Hepatocyte (in vitro differentiated cells): ENCODE results near the gene DERL3. TPM values are rescaled to one million over a fixed set of nuclear protein-coding genes. Genes with fewer than 3 reads are reported as not detected.

Experiments used
- DNase-seq: peaks from one replicate; pipeline ENCODE4 v3.0.0-alpha.2; 2016; ENCODE audit warnings: low spot score
- H2AFZ ChIP-seq: fragments of 200-600 bp; sonication (generic); 2 replicates; pipeline ENCODE4 v1.6.0; 2016; ENCODE audit warnings: antibody characterized with exemption, mild to moderate bottlenecking
- H3K27ac ChIP-seq: fragments of 200-600 bp; sonication (generic); 2 replicates; pipeline ENCODE4 v1.5.1; 2016; ENCODE audit warnings: mild to moderate bottlenecking
- H3K27me3 ChIP-seq: fragments of 200-600 bp; sonication (generic); 2 replicates; pipeline ENCODE4 v1.6.1; 2016
- H3K36me3 ChIP-seq: fragments of 200-600 bp; sonication (generic); replicated peaks from 2 replicates; pipeline ENCODE4 v1.5.1; 2016; ENCODE audit warnings: low read depth; ENCODE audit not compliant: insufficient read depth
- H3K4me1 ChIP-seq: fragments of 200-600 bp; sonication (generic); 2 replicates; pipeline ENCODE4 v1.5.1; 2016; ENCODE audit warnings: mild to moderate bottlenecking, moderate library complexity; ENCODE audit not compliant: insufficient read depth
- H3K4me2 ChIP-seq: fragments of 200-600 bp; sonication (generic); 2 replicates; pipeline ENCODE4 v1.6.0; 2016
- H3K4me3 ChIP-seq: fragments of 200-600 bp; sonication (generic); 2 replicates; pipeline ENCODE4 v1.5.1; 2016; ENCODE audit warnings: mild to moderate bottlenecking
- H3K79me2 ChIP-seq: fragments of 200-600 bp; sonication (generic); 2 replicates; pipeline ENCODE4 v1.6.0; 2017; ENCODE audit warnings: mild to moderate bottlenecking
- H3K9me2 ChIP-seq: fragments of 200-600 bp; sonication (generic); replicated peaks from 2 replicates; pipeline ENCODE4 v1.6.0; 2017; ENCODE audit warnings: mild to moderate bottlenecking; ENCODE audit not compliant: insufficient read depth
- H3K9me3 ChIP-seq: fragments of 200-600 bp; sonication (generic); 2 replicates; pipeline ENCODE4 v1.5.1; 2016; ENCODE audit warnings: low read depth, mild to moderate bottlenecking
- H4K20me1 ChIP-seq: fragments of 200-600 bp; sonication (generic); 2 replicates; pipeline ENCODE4 v1.6.0; 2016; ENCODE audit warnings: mild to moderate bottlenecking; ENCODE audit not compliant: insufficient read depth, poor library complexity, severe bottlenecking
- EZH2 ChIP-seq: fragments of 200-600 bp; sonication (generic); IDR thresholded peaks from 2 replicates; pipeline ENCODE4 v1.6.1; 2016; ENCODE audit warnings: antibody characterized with exemption, mild to moderate bottlenecking, borderline replicate concordance
- EZH2phosphoT487 ChIP-seq: fragments of 200-600 bp; sonication (generic); IDR thresholded peaks from one replicate; pipeline ENCODE4 v1.6.1; 2018; ENCODE audit warnings: antibody characterized with exemption, mild to moderate bottlenecking, low read depth, moderate library complexity; ENCODE audit not compliant: unreplicated experiment, severe bottlenecking
- WGBS: methylation state at CpG from one replicate; pipeline ENCODE4 v1.1.6; 2016; ENCODE audit warnings: low lambda C conversion rate; ENCODE audit errors: missing lambda C conversion rate; 5-methylcytosine and 5-hydroxymethylcytosine counted together
- polyA plus RNA-seq: library from polyadenylated mRNA; unstranded; fragments of >200 nt; fragmentation: Nextera tagmentation; extraction: Ambion mirVana; gene quantifications from 2 replicates; pipeline ENCODE4 v1.2.1, GENCODE V29; 2016
- total RNA-seq: library from RNA; depleted of rRNA; stranded (reverse); fragments of >200 nt; gene quantifications from 2 replicates; pipeline ENCODE4 v1.2.3, GENCODE V29; 2014
- TF ChIP-seq, protein P1 (sequence below): fragments of 200-600 bp; sonication (generic); IDR thresholded peaks from 2 replicates; pipeline ENCODE4 v1.5.1; 2016; ENCODE audit warnings: antibody characterized with exemption, mild to moderate bottlenecking; ENCODE audit not compliant: poor library complexity

The DERL3 gene
- total and polyA plus RNA-seq, 2 experiments from 2014 or later, result 1.6 to 6.1 TPM

DNA sequence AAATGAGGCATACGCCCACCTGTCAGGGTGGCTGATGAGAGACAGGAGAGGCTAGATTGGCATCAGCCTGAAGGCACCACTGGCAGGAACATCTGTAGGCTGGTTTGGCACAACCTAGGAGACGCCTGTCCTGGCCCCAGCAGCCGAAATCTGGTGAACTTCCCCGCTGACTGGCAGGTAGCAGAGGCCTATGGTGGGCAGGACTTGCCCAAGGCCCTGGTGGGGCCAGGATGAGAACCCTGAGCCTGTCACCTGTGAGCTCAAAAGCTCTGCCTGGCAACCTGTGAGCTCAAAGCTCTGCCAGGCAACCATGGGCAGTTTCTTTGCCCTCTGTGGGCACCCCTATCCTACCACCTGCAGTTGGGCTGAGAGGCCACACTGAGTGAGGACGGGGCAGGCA lies 2.5 kb downstream of the DERL3 start:
- Histone ChIP-seq H3K36me3 (no peaks in the 10 kb centered on the region), H3K9me2 (no peaks in the 10 kb centered on the region), H3K4me1 (peaks cover 11% of the 10 kb centered on the region), H3K27ac (no peak overlapping the region), H3K27me3 (no peaks in the 10 kb centered on the region), H3K4me3 (no peak overlapping the region), H3K9me3 (no peaks in the 10 kb centered on the region), H4K20me1 (peaks cover 2% of the 10 kb centered on the region), H2AFZ (no peak overlapping the region), H3K4me2 (no peak overlapping the region), H3K79me2 (peaks cover 6% of the 10 kb centered on the region)
- no peak for DNase-seq
- WGBS, result 83% methylated on average over 5 of the region's 5 CpGs
- no peak for TF ChIP-seq EZH2phosphoT487
- TF ChIP-seq, protein P1, sequence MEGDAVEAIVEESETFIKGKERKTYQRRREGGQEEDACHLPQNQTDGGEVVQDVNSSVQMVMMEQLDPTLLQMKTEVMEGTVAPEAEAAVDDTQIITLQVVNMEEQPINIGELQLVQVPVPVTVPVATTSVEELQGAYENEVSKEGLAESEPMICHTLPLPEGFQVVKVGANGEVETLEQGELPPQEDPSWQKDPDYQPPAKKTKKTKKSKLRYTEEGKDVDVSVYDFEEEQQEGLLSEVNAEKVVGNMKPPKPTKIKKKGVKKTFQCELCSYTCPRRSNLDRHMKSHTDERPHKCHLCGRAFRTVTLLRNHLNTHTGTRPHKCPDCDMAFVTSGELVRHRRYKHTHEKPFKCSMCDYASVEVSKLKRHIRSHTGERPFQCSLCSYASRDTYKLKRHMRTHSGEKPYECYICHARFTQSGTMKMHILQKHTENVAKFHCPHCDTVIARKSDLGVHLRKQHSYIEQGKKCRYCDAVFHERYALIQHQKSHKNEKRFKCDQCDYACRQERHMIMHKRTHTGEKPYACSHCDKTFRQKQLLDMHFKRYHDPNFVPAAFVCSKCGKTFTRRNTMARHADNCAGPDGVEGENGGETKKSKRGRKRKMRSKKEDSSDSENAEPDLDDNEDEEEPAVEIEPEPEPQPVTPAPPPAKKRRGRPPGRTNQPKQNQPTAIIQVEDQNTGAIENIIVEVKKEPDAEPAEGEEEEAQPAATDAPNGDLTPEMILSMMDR, result no peak
- TF ChIP-seq EZH2, result no peak

- peaks cover 10% of the 10 kb centered on the region for H3K4me1 ChIP-seq
- peaks cover 3% of the 10 kb centered on the region for H4K20me1 ChIP-seq
- H3K9me3 ChIP-seq, result no peaks in the 10 kb centered on the region
- H3K27ac ChIP-seq, result no peak overlapping the region
- no peak for DNase-seq
- H3K36me3 ChIP-seq, result no peaks in the 10 kb centered on the region
- no peak overlapping the region for H3K4me2 ChIP-seq
- 79% methylated on average over 11 of the region's 11 CpGs for WGBS
- H3K4me3 ChIP-seq, result no peak overlapping the region
- TF ChIP-seq EZH2phosphoT487 (no peak), EZH2 (no peak)
- TF ChIP-seq, protein P1, result no peak
- peaks cover 11% of the 10 kb centered on the region for H3K79me2 ChIP-seq
- H3K9me2 ChIP-seq, result no peaks in the 10 kb centered on the region
- H2AFZ ChIP-seq, result no peak overlapping the region
- H3K27me3 ChIP-seq, result no peaks in the 10 kb centered on the region
Measured at GRCh38 chr22:23835484-23836144, 3.2 kb downstream of the DERL3 start.

DNA sequence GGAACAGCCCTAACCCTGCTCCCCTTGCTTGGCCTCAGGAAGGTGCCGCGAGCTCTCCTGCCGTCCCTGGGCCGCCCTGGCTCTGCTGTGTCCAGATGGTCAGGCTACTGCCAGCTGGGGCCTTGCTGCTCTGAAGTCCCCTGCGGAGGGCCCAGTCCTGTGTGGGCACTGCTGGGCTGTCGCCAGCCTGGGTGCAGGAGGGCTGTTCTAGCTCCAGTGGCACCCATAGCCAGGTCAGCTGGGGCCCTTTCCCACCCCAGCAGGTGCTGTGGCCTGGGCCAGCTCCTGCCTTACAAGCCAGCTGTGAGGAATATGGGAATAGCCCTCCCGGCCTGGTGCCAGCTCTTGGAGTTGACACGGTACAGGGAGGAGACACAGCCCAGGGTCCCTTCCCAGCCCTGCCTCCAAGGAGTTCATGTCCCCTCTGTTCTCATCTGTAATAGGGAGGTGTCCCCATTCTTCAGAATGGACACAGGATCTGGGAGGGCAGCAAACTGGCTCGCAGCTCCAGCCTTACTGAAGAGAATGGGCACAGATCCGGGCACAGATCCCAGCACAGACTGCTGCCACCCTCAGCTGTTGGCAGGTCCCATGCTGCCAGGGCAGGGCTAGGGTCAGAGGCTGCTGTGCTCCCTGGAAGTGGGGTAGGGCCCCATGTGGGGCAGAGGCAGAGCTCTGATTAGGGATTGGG lies 3.9 kb downstream of the DERL3 start:
- no peaks in the 10 kb centered on the region for H3K9me3 ChIP-seq
- H3K27ac ChIP-seq, result no peak overlapping the region
- TF ChIP-seq EZH2 (no peak), EZH2phosphoT487 (no peak)
- TF ChIP-seq, protein P1, result no peak
- peaks cover 10% of the 10 kb centered on the region for H3K4me1 ChIP-seq
- no peak for DNase-seq
- peaks cover 3% of the 10 kb centered on the region for H4K20me1 ChIP-seq
- H3K9me2 ChIP-seq, result no peaks in the 10 kb centered on the region
- H3K27me3 ChIP-seq, result no peaks in the 10 kb centered on the region
- H3K79me2 ChIP-seq, result peaks cover 14% of the 10 kb centered on the region
- H3K36me3 ChIP-seq, result no peaks in the 10 kb centered on the region
- no peak overlapping the region for H3K4me2 ChIP-seq
- H3K4me3 ChIP-seq, result no peak overlapping the region
- H2AFZ ChIP-seq, result no peak overlapping the region
- WGBS, result 94% methylated on average over 10 of the region's 10 CpGs
